SK-N-SH (cell line): ENCODE measurements around the gene PTPRG.
A peak's percentile ranks its signal among the peaks of the same experiment; 100 is the strongest.

Experiments used
- CHD2 ChIP-seq: fragments of 150-350 bp; IDR thresholded peaks from 2 replicates; pipeline ENCODE4 v1.6.1; 2018; ENCODE audit warnings: low read length; ENCODE audit not compliant: partially characterized antibody
- EZH2phosphoT487 ChIP-seq: fragments of 200-600 bp; sonication (generic); IDR thresholded peaks from 2 replicates; pipeline ENCODE4 v1.6.1; 2017; ENCODE audit warnings: low read depth, mixed run types, mild to moderate bottlenecking, antibody characterized with exemption, moderate library complexity, borderline replicate concordance
- FOXM1 ChIP-seq: IDR thresholded peaks from 2 replicates; pipeline ENCODE4 v1.4.0; 2012; ENCODE audit warnings: low read depth, mild to moderate bottlenecking
- GABPA ChIP-seq: IDR thresholded peaks from 2 replicates; pipeline ENCODE4 v1.4.0; 2012; ENCODE audit warnings: low read depth, mild to moderate bottlenecking
- JUND ChIP-seq: IDR thresholded peaks from 2 replicates; pipeline ENCODE4 v1.4.0; 2012
- NRF1 ChIP-seq: IDR thresholded peaks from 2 replicates; pipeline ENCODE4 v1.6.1; 2012; ENCODE audit warnings: low read depth, mild to moderate bottlenecking, low read length
- POLR2AphosphoS5 ChIP-seq: IDR thresholded peaks from 2 replicates; pipeline ENCODE4 v1.6.1; 2012; ENCODE audit warnings: low read depth, low read length
- RXRA ChIP-seq: IDR thresholded peaks from 2 replicates; pipeline ENCODE4 v1.4.0; 2012; ENCODE audit warnings: low read depth, mild to moderate bottlenecking, borderline replicate concordance
- YY1 ChIP-seq: IDR thresholded peaks from 2 replicates; pipeline ENCODE4 v1.4.0; 2012; ENCODE audit warnings: low read depth, mild to moderate bottlenecking
- TF ChIP-seq, protein P1 (sequence below): fragments of 200-600 bp; sonication (generic); IDR thresholded peaks from 2 replicates; pipeline ENCODE4 v1.6.1; 2017; ENCODE audit warnings: antibody characterized with exemption, mild to moderate bottlenecking, moderate library complexity
- TF ChIP-seq, protein P2 (sequence below): IDR thresholded peaks from 2 replicates; pipeline ENCODE4 v1.6.1; 2012; ENCODE audit warnings: mild to moderate bottlenecking, low read depth, low read length, moderate library complexity
- TF ChIP-seq, protein P3 (sequence below): fragments of 150-350 bp; IDR thresholded peaks from 2 replicates; pipeline ENCODE4 v1.6.1; 2017; ENCODE audit warnings: antibody characterized with exemption, low read length, low read depth, borderline replicate concordance

DNA sequence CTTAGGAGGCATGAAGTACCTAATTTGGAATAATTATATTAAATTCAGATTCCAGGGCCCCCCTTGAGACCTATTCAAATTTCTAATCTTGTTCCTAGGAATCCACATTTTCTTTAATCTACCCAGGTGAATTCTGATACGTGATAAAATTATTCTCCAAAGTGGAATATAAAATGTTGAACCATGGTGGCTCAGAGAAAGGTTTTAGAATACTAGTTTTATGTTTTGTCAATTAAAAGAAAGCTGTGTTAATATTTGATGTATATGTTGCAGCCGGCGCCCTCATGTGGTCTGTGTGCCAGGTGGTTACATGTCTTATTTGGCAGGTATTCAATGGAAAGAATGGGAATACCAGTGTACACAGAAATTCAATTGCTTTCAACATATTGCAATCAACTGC lies 490.1 kb downstream of the PTPRG start:
- TF ChIP-seq, protein P1, sequence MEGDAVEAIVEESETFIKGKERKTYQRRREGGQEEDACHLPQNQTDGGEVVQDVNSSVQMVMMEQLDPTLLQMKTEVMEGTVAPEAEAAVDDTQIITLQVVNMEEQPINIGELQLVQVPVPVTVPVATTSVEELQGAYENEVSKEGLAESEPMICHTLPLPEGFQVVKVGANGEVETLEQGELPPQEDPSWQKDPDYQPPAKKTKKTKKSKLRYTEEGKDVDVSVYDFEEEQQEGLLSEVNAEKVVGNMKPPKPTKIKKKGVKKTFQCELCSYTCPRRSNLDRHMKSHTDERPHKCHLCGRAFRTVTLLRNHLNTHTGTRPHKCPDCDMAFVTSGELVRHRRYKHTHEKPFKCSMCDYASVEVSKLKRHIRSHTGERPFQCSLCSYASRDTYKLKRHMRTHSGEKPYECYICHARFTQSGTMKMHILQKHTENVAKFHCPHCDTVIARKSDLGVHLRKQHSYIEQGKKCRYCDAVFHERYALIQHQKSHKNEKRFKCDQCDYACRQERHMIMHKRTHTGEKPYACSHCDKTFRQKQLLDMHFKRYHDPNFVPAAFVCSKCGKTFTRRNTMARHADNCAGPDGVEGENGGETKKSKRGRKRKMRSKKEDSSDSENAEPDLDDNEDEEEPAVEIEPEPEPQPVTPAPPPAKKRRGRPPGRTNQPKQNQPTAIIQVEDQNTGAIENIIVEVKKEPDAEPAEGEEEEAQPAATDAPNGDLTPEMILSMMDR: peak; percentile 61
- TF ChIP-seq NRF1: no peak
- TF ChIP-seq POLR2AphosphoS5: no peak
- no peak for TF ChIP-seq GABPA
- TF ChIP-seq, protein P2, sequence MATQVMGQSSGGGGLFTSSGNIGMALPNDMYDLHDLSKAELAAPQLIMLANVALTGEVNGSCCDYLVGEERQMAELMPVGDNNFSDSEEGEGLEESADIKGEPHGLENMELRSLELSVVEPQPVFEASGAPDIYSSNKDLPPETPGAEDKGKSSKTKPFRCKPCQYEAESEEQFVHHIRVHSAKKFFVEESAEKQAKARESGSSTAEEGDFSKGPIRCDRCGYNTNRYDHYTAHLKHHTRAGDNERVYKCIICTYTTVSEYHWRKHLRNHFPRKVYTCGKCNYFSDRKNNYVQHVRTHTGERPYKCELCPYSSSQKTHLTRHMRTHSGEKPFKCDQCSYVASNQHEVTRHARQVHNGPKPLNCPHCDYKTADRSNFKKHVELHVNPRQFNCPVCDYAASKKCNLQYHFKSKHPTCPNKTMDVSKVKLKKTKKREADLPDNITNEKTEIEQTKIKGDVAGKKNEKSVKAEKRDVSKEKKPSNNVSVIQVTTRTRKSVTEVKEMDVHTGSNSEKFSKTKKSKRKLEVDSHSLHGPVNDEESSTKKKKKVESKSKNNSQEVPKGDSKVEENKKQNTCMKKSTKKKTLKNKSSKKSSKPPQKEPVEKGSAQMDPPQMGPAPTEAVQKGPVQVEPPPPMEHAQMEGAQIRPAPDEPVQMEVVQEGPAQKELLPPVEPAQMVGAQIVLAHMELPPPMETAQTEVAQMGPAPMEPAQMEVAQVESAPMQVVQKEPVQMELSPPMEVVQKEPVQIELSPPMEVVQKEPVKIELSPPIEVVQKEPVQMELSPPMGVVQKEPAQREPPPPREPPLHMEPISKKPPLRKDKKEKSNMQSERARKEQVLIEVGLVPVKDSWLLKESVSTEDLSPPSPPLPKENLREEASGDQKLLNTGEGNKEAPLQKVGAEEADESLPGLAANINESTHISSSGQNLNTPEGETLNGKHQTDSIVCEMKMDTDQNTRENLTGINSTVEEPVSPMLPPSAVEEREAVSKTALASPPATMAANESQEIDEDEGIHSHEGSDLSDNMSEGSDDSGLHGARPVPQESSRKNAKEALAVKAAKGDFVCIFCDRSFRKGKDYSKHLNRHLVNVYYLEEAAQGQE: no peak
- no peak for TF ChIP-seq RXRA
- TF ChIP-seq, protein P3, sequence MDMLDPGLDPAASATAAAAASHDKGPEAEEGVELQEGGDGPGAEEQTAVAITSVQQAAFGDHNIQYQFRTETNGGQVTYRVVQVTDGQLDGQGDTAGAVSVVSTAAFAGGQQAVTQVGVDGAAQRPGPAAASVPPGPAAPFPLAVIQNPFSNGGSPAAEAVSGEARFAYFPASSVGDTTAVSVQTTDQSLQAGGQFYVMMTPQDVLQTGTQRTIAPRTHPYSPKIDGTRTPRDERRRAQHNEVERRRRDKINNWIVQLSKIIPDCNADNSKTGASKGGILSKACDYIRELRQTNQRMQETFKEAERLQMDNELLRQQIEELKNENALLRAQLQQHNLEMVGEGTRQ: no peak
- TF ChIP-seq JUND: no peak
- no peak for TF ChIP-seq YY1
- TF ChIP-seq FOXM1: no peak
- TF ChIP-seq CHD2: no peak
- no peak for TF ChIP-seq EZH2phosphoT487
